GM19467 (cell line): Measurements from ENCODE around the gene SNRPA1.
"Not testable (repeated sequence)": the region's sequence is repeated elsewhere in the genome, so short reads cannot be mapped to it uniquely, and the experiment has no call there.

ENCODE experiments used
- ATAC-seq: cut with Tn5 transposase; IDR thresholded peaks from one replicate; pipeline ENCODE4 v1.9.1; 2021; ENCODE audit warnings: mild to moderate bottlenecking, moderate library complexity; ENCODE audit not compliant: unreplicated experiment

The SNRPA1 gene

DNA sequence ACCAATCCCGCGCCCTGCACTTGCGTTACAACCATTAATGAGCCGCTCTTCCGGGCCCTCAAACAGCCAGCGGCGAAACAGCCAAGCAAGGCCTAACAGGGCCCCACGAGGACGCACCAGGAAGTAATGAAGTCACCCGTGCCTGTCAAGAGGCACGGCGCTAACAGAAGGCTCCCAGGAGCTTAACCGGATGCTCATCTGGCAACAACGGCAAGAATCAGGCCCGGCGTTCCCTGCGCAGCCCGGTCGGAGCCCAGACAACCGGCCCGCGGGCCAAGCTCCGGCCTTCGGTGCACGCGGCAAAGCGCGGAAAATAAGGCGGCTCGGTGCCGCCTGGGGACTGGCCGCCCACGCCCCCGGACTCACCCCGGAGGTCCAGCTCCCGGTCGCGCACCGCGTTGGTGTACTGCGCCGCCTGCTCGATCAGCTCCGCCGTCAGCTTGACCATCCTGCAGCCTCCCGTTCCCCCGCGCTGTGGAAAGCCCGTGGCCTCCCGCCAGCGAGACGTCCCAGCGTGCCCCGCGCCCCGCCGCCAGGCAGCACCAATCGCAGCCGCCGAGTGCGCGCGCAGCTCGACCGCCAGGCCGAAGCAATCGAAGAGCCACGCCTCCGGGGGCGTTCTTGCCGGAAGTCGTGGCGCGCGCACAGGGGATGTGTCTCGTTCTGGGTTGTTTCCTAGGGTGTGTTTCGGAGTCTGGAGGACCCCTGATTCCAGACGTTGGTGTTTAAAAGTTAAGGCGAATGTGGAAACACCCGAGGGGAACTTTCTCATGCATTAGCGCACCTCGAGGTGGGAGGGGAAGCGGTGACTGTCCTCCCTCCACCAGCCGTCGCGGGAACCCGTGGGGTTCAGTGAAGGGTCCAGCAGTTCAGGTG lies at the start of gene SNRPA1:
Gene SNRPA1, minus strand, starts transcription at position 518 of the 876 bp plus-strand sequence. Its CDS starts 70 bp downstream, at position 448.
- ATAC-seq: peak; percentile 67

DNA sequence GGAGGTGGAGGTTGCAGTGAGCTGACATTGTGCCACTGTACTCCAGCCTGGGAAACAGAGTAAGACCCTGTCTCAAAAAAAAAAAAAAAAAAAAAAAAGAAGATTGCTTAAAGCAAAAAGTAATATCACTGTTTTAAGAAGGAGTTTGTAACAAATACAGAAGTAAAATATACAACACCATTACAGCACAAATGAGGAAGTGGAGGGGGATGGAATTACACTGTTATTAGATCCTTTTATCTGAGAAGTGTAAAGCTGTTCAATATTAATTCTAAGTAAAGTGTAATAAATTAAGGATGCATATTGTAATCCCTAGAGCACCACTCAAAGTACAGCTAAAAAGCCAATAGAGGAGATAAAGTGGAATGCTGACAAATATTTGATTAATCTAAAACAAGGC lies 47.0 kb upstream of the SNRPA1 start:
- ATAC-seq: no peak

DNA sequence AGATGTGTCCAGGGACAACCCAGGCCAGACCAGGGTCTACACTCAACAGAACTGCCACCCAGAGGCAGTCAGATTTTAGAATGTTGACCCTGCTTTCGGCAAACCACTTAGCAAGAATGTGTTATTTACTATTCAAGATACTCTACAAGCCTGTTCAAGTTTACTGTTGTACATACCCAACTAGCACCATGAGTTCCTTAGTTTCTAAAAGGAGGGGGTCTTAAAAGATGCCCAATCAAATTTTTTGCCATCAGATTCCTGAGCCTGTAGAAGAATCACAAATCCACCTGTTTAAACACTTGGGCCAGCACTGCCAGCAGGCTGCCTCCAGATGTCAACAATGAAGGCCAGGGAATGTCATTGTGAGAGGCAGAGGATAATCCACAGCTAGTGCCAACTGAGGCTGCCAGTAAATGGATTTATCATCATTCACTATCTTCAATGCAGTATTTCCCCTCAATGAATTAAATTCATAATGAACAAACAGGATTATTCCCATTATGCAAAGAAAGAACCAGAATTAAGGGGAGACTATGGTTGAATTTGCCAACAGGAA lies 43.5 kb upstream of the SNRPA1 start:
- no peak for ATAC-seq

DNA sequence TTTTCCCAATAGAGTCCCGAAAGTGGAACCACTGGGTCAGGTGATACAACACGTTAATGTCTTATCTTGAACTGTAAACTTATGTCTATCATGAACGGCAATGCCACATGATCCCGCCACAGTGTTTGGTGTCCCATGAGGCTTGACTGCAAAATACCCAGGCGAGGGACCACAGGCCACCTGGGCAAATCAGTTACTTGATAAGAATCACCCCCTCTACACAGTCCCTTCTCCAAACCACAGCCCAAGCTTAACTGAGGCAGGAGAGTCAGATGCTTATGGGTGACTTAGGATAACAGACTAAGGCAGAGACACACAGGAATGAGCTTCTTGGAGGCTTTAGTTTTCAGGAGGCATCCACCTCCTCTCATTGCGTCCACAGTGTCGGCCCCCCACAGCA lies 42.9 kb upstream of the SNRPA1 start:
- ATAC-seq: no peak

DNA sequence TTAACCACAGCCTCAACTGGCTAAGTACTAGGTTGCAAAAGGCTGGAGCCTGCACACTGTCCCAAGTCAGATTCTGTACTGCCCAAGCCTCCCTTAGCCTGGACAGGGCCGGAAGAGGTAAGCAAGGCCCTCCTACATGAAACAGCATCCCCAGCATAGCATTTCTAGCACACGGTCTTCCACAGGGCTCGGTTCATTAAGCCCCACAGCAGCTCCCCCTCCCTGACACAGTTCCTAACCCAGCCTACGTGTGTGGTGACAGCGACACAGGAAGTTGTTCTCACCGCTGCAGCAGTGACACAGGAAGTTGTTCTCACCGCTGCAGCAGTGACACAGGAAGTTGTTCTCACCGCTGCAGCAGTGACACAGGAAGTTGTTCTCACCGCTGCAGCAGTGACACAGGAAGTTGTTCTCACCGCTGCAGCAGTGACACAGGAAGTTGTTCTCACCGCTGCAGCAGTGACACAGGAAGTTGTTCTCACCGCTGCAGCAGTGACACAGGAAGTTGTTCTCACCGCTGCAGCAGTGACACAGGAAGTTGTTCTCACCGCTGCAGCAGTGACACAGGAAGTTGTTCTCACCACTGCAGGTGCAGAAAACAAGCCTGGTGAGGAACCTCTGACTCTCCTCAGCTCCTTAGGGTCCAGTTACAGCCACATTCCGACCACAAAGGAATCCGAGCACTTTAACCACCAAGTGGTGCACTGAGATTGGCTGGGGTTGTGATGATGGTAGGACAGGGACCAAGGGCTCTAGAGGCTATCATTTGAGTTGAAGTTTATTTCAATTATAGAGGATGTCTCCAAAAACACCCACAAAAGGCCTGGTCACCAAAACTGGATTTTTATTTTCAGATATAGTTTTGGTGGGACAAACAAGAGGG lies 39.1 kb upstream of the SNRPA1 start:
- not testable (repeated sequence) for ATAC-seq

DNA sequence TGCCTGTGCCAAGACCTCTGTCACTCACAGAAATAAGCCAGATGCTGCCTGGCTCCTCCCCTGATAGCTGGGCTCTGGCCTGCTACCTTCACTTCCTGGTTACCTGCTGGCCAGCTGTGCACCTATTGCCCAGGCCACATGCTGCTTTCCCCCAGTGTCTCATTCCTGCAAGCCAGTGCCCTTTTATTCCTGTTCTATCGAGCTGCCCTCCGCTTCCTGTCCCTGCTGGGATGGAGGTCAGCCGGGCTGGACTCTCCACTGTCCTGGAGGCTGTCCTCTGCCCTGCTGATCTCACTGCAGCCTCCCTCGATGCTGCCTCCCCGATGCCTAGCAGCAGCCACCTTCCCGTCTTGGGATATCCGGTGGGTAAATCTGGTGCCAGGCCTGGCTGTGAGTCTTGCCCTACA lies 37.0 kb upstream of the SNRPA1 start:
- no peak for ATAC-seq

DNA sequence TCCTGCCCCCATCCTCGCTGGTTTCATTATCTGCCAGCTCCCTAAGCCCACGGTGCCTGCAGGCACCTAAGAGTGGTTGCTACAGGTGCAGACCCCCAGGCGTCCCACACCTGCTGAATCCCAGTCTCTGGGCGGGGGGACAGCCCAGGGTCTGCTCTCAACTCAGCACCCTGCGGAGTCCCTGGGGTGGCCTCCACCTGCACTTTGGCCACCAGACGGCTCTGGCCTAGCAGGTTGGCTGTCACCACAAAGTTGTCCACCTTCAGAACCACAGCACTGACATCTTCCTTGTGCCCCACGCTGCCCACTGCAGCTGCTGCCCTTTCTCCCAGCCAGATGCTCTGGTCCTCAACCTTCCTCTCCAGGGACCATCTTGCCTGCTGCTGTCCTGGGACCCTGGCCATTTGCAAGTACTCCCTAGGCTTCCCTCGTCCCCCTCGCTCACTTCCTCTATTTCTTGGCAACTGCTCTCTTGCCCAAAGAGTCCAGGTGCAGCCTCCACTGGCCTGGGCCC lies 34.9 kb upstream of the SNRPA1 start:
- no peak for ATAC-seq

DNA sequence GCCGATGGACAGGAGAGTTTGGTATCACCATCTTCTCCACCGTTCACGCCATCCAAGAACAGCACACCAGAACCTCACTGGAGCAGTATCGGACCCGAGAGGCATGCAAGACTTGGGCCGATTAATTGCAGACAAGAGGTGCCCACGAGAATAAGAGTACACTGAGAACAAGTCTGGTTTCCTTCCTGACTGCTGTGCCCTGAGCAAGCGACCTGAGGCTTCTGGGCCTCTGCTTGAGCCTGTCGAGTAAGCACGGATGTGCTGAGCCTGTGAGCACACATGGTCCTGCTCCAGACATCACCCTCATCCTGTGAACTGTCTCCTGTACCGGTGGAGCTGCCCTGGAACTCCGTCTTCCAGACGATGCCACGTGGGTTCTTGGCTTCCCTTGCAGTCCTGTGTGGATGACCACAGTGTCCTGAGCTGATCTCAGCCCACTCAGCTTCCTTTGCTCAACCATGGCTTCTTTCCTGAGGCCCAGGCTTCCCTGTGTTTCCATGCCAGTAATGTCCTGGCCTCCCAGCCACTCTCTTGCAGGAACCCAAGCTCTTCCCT lies 34.3 kb upstream of the SNRPA1 start:
- no peak for ATAC-seq

DNA sequence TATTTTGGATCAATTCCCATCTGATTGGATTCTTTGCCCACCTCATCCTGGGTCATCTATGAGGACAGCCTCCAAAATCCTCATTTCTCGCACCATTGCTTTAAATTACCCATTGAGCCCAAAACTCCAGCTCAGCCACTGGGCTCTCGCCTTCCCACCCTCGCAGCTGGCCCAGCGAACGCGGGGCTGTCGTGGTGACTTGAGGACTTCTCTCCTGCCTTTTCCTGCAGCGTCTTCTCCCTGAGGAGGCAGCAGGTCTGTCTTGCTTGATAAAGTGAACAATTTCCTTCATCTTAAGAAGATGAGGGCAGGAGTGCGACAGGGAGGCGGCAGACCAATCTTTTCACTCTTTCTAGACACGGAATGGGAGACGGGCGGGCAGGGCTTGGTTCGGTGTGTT lies 33.0 kb upstream of the SNRPA1 start:
- no peak for ATAC-seq

DNA sequence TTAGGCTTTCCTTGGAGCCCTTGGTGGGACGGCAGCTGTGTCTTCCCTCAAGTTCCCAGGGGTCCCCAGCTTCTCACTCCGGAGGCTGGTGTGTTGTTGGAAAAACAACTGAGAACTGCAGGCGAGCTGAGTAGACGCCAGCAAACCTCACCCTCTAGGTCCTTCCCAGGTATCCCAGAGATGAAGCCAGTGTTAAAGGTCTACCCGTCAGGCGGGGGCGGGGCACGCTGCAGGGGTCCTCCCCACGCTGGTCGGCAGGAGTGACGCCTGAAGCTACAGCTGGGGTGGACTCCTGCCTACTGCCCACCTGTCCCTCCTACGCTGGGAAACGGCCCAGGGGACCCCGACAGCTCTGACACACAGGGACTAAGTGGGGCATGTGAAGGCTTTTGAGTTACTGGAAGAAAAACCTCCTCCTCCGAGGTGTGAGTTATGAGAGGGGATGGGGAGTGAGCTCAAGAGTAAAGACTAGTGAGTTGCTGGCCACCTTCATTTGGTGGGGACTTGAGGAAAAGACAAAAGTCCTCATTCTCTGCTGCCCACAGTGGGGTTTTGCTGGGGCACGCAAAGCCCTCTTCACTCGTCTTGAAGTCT lies 32.2 kb upstream of the SNRPA1 start:
- ATAC-seq: no peak

DNA sequence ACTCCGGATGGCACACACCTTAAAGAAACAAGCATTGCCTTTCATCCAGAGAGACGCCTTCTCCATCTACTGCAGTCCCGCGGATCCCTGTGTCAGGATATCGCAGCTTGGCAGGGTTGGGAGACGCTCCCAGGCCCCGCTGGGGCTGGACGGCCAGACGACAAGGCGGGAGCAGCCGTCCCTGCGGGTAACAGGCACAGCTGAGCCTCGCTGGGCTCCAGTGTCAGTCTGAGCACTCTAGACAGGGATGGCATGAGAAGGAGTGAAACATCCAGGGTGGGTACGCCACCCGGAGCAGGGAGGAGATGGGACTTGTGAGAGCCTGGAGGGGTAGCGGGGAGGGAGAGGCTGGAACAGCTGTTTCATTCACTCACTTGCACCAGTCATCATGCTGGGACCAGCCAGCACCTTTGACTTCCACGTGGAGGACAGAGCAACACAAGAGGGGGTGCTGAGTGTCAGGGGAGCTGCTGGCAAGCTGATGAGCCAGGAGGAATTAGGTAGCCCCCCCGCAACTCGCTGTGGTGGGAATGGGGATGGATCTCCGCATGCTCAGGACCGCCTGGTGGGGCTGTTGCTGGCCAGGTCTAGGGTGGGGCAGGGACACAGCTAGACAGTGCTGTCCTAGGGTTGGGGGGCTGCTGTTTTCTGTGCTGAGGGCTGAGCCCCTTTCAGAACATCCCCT lies 31.6 kb upstream of the SNRPA1 start:
- ATAC-seq: no peak

DNA sequence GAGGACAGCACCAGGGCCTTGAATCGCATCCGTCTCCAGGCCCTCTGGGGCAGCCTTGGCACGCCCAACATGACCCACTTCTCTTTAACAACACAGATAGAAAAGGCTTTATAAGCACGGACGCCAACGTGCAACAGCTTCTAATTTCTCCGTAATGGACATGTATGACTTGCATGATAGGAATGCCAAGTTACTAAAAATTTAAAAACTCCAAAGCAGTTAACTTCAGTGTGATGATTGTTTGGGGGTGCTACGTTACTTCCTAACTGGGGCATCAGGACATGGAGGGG lies 30.9 kb upstream of the SNRPA1 start:
- ATAC-seq: no peak

DNA sequence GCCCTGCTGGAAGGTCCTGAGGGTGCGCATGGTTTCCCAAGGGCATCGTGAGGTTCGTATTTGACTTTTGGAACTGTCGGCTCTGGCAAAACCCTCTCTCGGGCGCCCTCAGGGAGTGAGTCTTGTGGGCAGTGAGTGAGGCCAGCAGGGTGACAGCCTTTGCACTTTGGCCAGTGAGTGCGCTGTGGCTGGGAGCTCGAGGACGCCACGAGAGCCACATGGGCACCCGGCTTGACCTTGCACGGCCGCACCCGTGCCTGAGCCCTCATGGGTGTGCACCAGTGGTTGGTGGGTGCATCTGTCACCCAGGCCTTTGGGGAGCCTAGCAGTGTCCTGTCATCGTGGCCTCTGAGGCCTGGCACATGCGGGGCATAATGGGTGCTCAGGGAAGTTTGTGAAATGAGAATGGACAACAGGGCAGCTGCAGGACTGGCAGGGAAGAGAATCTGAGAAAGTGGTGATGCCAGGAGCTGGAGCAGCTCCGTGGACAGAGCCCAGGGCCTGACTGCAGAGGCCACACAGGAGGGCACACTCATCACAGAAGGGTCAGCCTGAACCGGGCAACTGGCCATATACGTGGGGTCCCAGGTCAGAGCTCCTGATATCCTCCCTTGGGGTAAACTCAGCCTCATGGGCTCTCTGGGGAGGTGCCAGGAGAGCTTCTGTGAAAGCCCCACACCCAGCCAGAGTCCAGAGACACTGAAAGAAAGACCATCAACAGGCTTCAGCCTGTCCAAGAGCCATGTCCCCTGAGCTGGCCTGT lies 30.4 kb upstream of the SNRPA1 start:
- ATAC-seq: no peak

DNA sequence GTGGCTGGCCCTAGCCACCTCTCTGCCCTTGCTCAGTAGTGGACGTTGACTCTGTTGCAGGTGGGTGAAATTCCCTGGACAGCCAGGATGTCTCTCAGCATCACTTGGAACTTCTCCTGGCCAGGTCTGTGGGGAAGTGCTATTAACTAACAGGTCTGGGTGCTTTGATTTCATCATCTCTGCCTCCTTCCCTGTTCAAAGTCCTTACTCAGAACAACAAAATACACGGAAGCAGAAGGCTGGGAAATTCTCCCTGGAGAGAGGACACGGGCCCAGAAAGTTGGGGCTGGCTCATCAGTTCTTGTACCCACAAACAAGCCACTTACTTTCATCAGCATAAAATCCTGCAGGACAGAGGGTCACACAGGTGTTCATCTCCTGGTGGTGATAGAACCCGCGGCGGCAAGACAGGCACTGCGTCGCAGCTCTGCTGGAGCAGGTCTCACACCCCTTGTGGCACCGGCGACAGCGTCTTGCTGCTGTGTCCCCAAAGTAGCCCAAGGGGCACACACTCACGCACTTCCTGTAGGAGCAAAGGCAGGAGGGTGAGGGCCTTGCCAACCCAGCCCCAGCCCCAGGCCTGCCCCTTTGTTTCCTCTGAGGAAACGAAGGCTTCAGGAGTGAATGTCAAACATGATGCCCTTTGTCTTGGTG lies 29.6 kb upstream of the SNRPA1 start:
- no peak for ATAC-seq

DNA sequence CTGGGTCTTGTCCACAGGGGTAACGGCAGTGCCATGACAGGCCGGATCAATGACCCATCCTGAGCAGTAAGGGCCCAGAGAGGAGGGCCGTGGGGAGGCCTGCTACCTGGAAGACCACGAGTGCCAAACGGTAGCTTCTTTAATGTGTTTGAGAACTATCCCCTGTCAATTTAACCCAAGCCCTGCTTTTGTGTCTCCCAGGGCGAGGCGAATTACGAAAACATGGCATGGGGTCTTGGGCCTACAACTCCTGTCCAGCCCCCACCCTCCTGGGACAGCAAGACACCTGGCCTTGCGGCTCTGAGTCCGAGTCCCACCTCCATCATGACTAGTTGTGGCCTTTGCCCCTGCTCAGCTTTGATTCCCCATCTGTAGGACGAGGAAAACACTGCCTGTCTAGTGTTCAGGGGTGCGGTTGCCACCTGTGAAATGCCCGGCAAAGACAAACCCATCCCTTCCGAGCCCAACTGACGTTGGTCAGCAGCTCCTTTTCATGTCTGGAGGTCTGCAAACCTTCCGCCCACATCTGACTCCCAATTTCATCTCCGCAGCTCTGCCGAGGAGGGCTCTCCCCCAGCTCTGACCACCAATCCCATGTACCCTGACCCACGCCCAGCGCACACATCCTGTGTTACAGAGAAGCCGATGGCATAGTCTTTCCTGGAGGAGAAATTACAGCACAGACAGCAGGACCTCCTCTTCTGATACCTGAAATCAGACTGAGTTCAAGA lies 28.9 kb upstream of the SNRPA1 start:
- ATAC-seq: no peak

DNA sequence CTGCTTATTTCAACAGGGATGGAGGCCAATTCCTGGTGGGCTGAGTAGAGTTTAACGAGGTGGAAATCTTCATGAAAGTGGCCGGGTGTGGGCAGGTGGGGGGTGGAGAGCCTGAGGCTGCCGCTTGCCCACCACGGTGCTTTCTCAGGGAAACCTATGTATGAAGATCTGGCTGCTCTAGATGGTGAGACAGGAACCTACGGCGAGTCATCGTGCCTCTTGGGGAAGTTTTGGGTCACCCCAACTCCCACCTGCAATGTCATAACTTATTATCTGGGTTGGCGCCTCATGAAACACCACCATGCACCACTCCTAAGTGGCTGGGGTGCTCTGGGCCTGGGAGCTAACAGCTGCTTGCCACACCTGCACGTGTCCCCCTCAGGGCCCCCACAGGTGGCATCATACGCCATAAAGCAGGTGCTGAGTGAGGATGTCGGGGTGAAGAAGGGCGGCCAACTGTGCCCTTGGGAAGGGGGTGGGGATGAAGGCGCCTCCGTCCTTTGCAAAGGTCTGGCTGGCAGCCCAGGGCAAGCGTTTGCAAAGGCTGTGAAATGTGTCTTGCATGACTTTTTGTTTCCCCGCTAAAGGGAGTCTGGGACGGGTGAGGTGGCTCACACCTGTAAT lies 27.9 kb upstream of the SNRPA1 start:
- ATAC-seq: no peak

DNA sequence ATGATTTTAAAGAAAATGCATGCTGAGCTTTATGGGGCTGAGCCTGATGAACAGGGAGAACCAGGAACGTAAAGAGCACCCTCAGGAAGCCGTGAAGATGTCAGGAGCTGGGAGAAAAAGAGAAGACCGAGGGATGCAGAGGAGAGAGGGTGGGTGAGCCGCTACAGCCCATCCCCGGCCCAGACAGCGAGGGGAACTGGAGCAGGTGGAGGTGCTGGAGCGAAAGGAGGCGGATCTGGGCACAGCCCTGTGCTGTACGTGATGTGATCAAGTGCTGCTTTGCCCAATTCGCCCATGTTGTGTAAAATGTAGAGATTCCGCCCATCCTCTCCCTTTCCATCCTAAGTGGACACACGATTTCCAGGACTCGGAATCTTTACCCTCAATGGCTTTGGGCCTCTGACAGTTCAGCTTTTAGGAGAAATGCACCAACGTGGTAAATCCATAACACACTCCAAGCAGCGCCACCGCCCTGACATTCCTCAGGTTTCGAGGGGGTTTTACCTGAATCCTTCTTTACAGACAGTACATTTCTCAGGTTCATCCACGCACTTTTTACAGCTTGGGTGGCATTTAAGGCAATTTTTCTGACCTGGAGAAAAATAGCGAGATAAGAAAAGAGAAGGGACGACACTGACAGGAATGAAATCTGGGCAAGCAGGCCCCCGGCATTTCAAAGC lies 27.1 kb upstream of the SNRPA1 start:
- no peak for ATAC-seq
